ENCODE data around the gene HOXA9.

GRCh38 chr7:27130540-27131389 is 34.6 kb downstream of the HOXA9 start, which contains the start of gene HOXA4:
- TF ChIP-seq ESRRG (CRISPR knock-in tag; IDR thresholded peaks at IDR 0.05) = no peak
- TF ChIP-seq ZFP3 (CRISPR knock-in tag; IDR thresholded peaks at IDR 0.05) = no peak
- no peak for TF ChIP-seq ZC3H10 (CRISPR knock-in tag; IDR thresholded peaks at IDR 0.05)
- no peak for TF ChIP-seq PPARA (CRISPR knock-in tag; IDR thresholded peaks at IDR 0.05; ENCODE audit: borderline replicate concordance)
- TF ChIP-seq ISL1 (CRISPR knock-in tag; IDR thresholded peaks at IDR 0.05) = no peak
- TF ChIP-seq ZNF8 (CRISPR knock-in tag; IDR thresholded peaks at IDR 0.05) = no peak
- no peak for TF ChIP-seq CSDC2 (CRISPR knock-in tag; IDR thresholded peaks at IDR 0.05)
- TF ChIP-seq TSHZ2 (CRISPR knock-in tag; IDR thresholded peaks at IDR 0.05) = no peak
